ENCODE measurements around the gene PSTPIP1.

GRCh38 chr15:77030928-77031375, 36.0 kb downstream of the PSTPIP1 start:
- no peak for TF ChIP-seq CTCF (conservative IDR thresholded peaks at IDR 0.05; ENCODE audit: low read length)
- TF ChIP-seq EZH2phosphoT487 (IDR thresholded peaks at IDR 0.05; ENCODE audit: borderline replicate concordance) = no peak
